IPS DF 6.9 (cell line): Measurements from ENCODE around the gene FBXL17.

Experiments used
- DNase-seq: peaks from one replicate; pipeline ENCODE4 v3.0.0-alpha.2; 2013; ENCODE audit warnings: low read depth, low spot score
- H3K27ac ChIP-seq: one replicate; pipeline ENCODE4 v1.5.1; 2013; ENCODE audit warnings: low read length, control low read depth
- H3K27me3 ChIP-seq: 2 replicates; pipeline ENCODE4 v1.6.1; 2013; ENCODE audit warnings: mild to moderate bottlenecking, low read length; ENCODE audit not compliant: control insufficient read depth, insufficient read depth
- H3K36me3 ChIP-seq: 2 replicates; pipeline ENCODE4 v1.6.1; 2013; ENCODE audit warnings: low read length; ENCODE audit not compliant: control insufficient read depth, insufficient read depth
- H3K4me1 ChIP-seq: 2 replicates; pipeline ENCODE4 v1.6.1; 2013; ENCODE audit warnings: low read length; ENCODE audit not compliant: control insufficient read depth, insufficient read depth
- H3K4me3 ChIP-seq: 2 replicates; pipeline ENCODE4 v1.5.1; 2013; ENCODE audit warnings: mild to moderate bottlenecking, low read length
- H3K9me3 ChIP-seq: 2 replicates; pipeline ENCODE4 v1.6.1; 2013; ENCODE audit warnings: low read length, inconsistent platforms; ENCODE audit not compliant: control insufficient read depth, insufficient read depth
- WGBS: extraction: QIAGEN DNeasy Blood & Tissue Kit; methylation state at CpG from one replicate; pipeline ENCODE4 v1.1.7; 2013; ENCODE audit warnings: mixed read lengths, missing lambda C conversion rate; ENCODE audit not compliant: insufficient read length, insufficient coverage; 5-methylcytosine and 5-hydroxymethylcytosine counted together

The FBXL17 gene

GRCh38 chr5:107985144-107985543 is 396.8 kb downstream of the FBXL17 start:
- H3K9me3 ChIP-seq: no peaks in the 10 kb centered on the region
- no peak overlapping the region for H3K4me3 ChIP-seq
- no peaks in the 10 kb centered on the region for H3K27me3 ChIP-seq
- no peak for DNase-seq
- no peaks in the 10 kb centered on the region for H3K4me1 ChIP-seq
- H3K36me3 ChIP-seq: no peaks in the 10 kb centered on the region
- no peak overlapping the region for H3K27ac ChIP-seq

GRCh38 chr5:107982703-107983425 is 399.0 kb downstream of the FBXL17 start:
- H3K27ac ChIP-seq: no peak overlapping the region
- no peaks in the 10 kb centered on the region for H3K36me3 ChIP-seq
- no peaks in the 10 kb centered on the region for H3K9me3 ChIP-seq
- WGBS: no CpG with 5 or more reads among the region's 8 CpGs
- H3K4me1 ChIP-seq: no peaks in the 10 kb centered on the region
- no peak for DNase-seq
- no peaks in the 10 kb centered on the region for H3K27me3 ChIP-seq
- H3K4me3 ChIP-seq: no peak overlapping the region

GRCh38 chr5:107980923-107981692 is 400.8 kb downstream of the FBXL17 start:
- H3K9me3 ChIP-seq: no peaks in the 10 kb centered on the region
- no peaks in the 10 kb centered on the region for H3K36me3 ChIP-seq
- no peak for DNase-seq
- no peak overlapping the region for H3K27ac ChIP-seq
- no CpG with 5 or more reads among the region's 13 CpGs for WGBS
- no peaks in the 10 kb centered on the region for H3K4me1 ChIP-seq
- no peaks in the 10 kb centered on the region for H3K27me3 ChIP-seq
- H3K4me3 ChIP-seq: no peak overlapping the region

- H3K4me1 ChIP-seq: no peaks in the 10 kb centered on the region
- H3K36me3 ChIP-seq: no peaks in the 10 kb centered on the region
- no peak overlapping the region for H3K27ac ChIP-seq
- no peak overlapping the region for H3K4me3 ChIP-seq
- DNase-seq: no peak
- no peaks in the 10 kb centered on the region for H3K9me3 ChIP-seq
- no peaks in the 10 kb centered on the region for H3K27me3 ChIP-seq
- WGBS: no CpG with 5 or more reads among the region's 2 CpGs
Measured at GRCh38 chr5:107979900-107980299, 402.0 kb downstream of the FBXL17 start.

GRCh38 chr5:107979291-107979690 is 402.6 kb downstream of the FBXL17 start:
- WGBS: no CpG with 5 or more reads among the region's 3 CpGs
- Histone ChIP-seq H3K27me3 (no peaks in the 10 kb centered on the region), H3K36me3 (no peaks in the 10 kb centered on the region), H3K4me1 (no peaks in the 10 kb centered on the region), H3K27ac (no peak overlapping the region), H3K9me3 (no peaks in the 10 kb centered on the region), H3K4me3 (no peak overlapping the region)
- no peak for DNase-seq

GRCh38 chr5:107977550-107978071 is 404.3 kb downstream of the FBXL17 start:
- H3K9me3 ChIP-seq: no peaks in the 10 kb centered on the region
- no peaks in the 10 kb centered on the region for H3K36me3 ChIP-seq
- no peaks in the 10 kb centered on the region for H3K4me1 ChIP-seq
- no peak overlapping the region for H3K27ac ChIP-seq
- no peak for DNase-seq
- H3K27me3 ChIP-seq: no peaks in the 10 kb centered on the region
- no peak overlapping the region for H3K4me3 ChIP-seq
- no CpG with 5 or more reads among the region's 3 CpGs for WGBS

- no CpG with 5 or more reads among the region's 3 CpGs for WGBS
- no peak overlapping the region for H3K27ac ChIP-seq
- no peaks in the 10 kb centered on the region for H3K27me3 ChIP-seq
- no peak overlapping the region for H3K4me3 ChIP-seq
- H3K4me1 ChIP-seq: no peaks in the 10 kb centered on the region
- DNase-seq: no peak
- no peaks in the 10 kb centered on the region for H3K9me3 ChIP-seq
- H3K36me3 ChIP-seq: no peaks in the 10 kb centered on the region
Measured at GRCh38 chr5:107975568-107975967, 406.3 kb downstream of the FBXL17 start.

GRCh38 chr5:107971846-107972245 is 410.1 kb downstream of the FBXL17 start:
- Histone ChIP-seq H3K36me3 (no peaks in the 10 kb centered on the region), H3K4me1 (no peaks in the 10 kb centered on the region), H3K27me3 (no peaks in the 10 kb centered on the region), H3K27ac (no peak overlapping the region), H3K4me3 (no peak overlapping the region), H3K9me3 (no peaks in the 10 kb centered on the region)
- no peak for DNase-seq
- WGBS: no CpG with 5 or more reads among the region's 1 CpG

GRCh38 chr5:107969847-107970246 is 412.1 kb downstream of the FBXL17 start:
- H3K36me3 ChIP-seq: no peaks in the 10 kb centered on the region
- H3K4me1 ChIP-seq: peaks cover 3% of the 10 kb centered on the region; the same call in 1 of the 2 replicates
- H3K27ac ChIP-seq: no peak overlapping the region
- no peak overlapping the region for H3K4me3 ChIP-seq
- no peaks in the 10 kb centered on the region for H3K27me3 ChIP-seq
- no peak for DNase-seq
- H3K9me3 ChIP-seq: no peaks in the 10 kb centered on the region

GRCh38 chr5:107968998-107969397 is 412.9 kb downstream of the FBXL17 start:
- WGBS: no CpG with 5 or more reads among the region's 4 CpGs
- no peaks in the 10 kb centered on the region for H3K36me3 ChIP-seq
- H3K27me3 ChIP-seq: no peaks in the 10 kb centered on the region
- no peak overlapping the region for H3K4me3 ChIP-seq
- DNase-seq: no peak
- peaks cover 3% of the 10 kb centered on the region; the same call in 1 of the 2 replicates for H3K4me1 ChIP-seq
- no peaks in the 10 kb centered on the region for H3K9me3 ChIP-seq
- H3K27ac ChIP-seq: no peak overlapping the region
